ENCODE results near the gene PDE8A.
"Not testable (repeated sequence)": the region's sequence is repeated elsewhere in the genome, so short reads cannot be mapped to it uniquely, and the experiment has no call there.

PDE8A gene

GRCh38 chr15:84961707-84962106, 19.9 kb upstream of the PDE8A start:
- no peak for DNase-seq (ENCODE audit: low read depth in 2 of 2)

- DNase-seq (ENCODE audit: low read depth in 2 of 2), result no peak
These were observed 18.7 kb upstream of the PDE8A start for GRCh38 chr15:84962955-84963354.

DNA sequence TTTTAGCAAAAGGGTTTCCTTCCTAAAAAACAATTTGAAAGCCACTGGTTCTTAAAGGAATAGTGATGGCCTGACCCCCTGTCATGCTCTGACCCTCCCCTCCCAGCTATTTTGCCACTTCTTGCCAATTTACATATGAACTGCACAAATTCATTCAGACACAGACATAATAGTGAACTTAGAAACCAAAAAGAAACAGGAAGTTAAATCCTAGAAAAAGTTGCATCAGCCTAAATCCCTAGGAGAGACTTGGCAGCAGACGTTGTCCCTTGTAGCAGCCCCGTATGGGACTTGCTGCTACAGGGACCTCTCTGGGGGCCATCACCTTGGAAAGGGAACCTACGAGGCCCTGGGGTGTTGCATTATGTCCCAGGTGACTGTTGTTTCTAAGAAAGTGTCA, 14.3 kb upstream of the PDE8A start:
- no peak for DNase-seq (ENCODE audit: low read depth in 2 of 2)

GRCh38 chr15:84968301-84968700, 13.4 kb upstream of the PDE8A start:
- no peak for DNase-seq (ENCODE audit: low read depth in 2 of 2)

DNA sequence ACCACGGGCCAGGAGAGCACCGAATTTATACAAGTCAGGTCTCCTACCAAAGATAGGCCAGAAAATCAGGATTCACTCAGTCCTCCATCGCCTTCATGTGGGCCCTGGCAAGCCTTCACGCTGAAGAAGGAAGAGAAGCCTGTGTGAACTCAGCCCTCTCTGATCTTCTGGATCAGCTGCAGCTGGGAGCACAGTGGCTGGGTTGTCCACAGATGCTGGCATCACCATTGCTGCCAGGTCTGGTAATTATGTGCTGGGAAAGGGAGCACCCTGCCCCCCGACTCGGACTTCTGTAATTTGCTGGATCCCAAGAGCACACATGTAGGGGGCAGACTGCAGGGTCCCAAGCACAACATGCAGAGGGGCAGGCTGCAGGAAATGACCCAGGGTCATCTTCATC, 12.4 kb upstream of the PDE8A start:
- DNase-seq (ENCODE audit: low read depth in 2 of 2), result no peak

DNA sequence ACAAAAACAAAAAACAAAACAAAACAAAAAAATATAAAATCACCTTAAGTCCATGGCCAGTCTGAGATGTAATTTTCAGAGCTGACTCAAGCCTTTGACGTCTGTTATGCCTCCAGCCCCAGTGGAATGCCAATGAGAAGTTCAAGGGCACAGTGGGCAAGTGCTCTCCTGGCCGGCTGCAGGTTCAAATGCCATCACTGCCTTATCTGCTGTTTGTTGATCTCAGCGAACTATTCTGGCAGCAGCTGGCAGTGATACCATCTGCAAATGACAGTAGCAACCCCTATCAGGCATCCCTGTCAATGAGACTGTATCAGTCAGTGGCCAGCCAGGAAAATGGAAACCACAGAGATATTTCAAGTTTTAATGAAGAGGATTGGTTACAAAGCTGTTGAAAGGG, 10.8 kb upstream of the PDE8A start:
- DNase-seq (ENCODE audit: low read depth in 2 of 2), result no peak

DNA sequence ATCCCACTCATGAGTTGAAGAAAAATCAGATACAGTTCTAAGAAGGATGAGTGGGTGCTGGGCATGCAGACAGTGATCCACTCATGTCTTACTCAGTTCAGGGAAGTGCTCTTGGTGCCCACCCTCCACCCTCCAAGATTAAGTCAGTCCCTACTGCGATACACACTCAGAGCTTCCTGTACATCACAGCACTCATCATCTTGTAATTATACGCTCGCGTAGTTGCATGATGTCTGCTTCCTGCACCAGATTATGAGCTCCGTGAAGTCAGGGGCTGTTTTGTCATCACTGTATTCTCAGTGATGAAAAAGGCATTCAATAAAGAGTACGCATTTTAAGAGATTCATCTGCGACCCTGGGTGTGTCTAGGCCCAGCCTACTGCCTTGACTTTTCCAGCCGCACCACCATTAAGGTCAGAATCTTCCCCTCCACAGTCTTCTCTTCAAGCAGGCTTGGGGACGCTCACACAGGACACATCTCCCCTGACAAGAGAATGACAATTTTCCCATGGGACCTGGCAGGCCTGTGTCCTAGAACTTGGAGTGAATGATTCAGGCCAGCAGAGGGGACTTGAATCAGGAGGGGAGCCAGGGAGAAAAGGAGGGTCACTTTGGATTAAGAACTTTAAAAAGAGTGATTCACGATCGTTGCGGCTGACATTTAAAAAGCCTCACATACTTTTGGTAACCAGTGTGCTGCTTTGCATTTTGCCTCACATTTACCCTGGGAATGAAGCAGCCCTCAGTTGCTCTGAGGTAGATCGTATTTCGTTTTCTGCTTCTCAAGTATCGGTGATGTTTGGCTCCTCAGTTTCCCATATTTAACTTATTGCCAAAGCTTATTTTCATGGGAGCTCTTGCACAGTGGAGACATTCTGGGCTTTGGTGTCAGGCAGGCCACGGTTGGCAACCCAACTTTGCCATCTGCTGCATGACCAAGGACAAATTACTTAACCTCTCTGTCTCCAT, 7.9 kb upstream of the PDE8A start:
- no peak for DNase-seq (ENCODE audit: low read depth in 2 of 2)

DNA sequence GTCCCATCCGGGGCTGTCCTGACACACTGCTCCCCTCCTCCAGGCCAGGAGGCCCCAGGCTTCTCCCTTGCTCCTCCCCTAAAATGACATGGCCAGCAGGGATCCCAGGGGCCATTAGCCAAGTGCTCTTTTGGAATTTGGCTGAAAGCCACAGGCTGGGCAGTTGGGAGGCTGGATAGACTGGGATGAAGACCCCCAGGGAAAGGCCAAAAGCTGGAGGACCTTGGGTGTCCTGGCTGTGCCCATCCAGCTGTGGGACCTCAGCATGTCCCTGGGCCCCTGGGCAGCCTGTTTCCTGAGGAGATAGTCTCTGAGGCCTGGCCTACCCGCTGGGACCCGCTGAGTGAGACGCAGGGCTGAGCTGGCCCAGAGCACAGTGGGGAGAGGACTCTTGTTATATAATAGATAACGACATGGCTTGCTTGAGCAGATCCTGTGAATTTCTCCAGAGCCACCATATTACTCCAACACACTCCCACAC, 5.7 kb upstream of the PDE8A start:
- DNase-seq (ENCODE audit: low read depth in 2 of 2), result no peak

DNA sequence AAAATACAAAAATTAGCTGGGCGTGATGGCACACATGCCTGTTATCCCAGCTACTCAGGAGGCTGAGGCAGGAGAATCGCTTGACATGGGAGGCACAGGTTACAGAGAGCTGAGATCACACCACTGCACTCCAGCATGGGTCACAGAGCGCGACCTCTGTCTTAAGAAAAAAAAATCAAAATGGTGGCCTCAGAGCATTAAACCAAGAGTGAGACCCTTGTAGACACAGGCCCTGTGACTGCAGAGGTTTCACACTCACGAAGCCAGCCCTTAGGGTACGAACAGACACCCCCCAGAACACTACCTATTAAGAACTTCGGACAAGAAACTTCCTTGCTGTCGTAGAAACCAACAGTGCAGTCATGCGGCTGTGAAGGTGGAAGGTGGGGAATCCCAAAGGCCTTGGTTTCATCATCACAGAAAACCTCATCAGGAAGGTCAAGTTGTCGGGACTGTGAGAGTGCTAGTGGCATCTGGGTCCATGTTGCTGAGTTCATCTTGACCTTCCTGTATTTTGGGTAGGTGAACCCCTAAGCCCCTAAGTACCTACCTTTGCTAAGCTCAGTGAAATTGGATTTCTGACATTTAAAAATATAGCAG, 4.8 kb upstream of the PDE8A start:
- DNase-seq (ENCODE audit: low read depth in 2 of 2), result no peak

DNA sequence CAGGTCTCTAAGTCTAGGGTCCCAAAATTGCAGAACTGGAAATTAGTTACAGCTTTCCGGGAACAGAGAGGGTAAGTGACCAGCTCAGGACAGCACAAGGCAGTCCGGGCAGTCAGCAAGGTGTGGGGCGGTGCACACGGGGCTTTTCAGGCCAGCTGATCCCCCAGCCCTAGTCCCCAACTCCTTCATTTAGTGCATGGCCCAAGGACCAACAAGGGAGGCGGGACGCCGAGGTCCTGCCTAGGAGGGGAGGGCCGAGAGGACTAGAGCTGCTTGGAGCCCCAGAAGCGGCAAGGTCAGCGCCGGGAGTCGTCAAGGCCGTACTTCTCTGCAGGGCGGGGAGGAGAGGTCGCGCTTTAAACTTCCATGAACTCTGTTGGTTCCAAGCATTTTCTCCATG, 2.0 kb upstream of the PDE8A start:
- no peak for DNase-seq (ENCODE audit: low read depth in 2 of 2)

- peak; percentile 65 to 67 for DNase-seq (ENCODE audit: low read depth in 2 of 2)
These were observed 1.2 kb upstream of the PDE8A start for GRCh38 chr15:84980196-84981053.

GRCh38 chr15:84981054-84981710, 474 bp upstream of the PDE8A start:
- peak; percentile 88 to 90 for DNase-seq (ENCODE audit: low read depth in 2 of 2)

- peak in 1 of 2 donors; percentile 24 for DNase-seq (ENCODE audit: low read depth in 2 of 2)
These were observed 755 bp downstream of the PDE8A start for GRCh38 chr15:84982301-84982920.

GRCh38 chr15:84983294-84983693, 1.6 kb downstream of the PDE8A start:
- no peak for DNase-seq (ENCODE audit: low read depth in 2 of 2)

DNA sequence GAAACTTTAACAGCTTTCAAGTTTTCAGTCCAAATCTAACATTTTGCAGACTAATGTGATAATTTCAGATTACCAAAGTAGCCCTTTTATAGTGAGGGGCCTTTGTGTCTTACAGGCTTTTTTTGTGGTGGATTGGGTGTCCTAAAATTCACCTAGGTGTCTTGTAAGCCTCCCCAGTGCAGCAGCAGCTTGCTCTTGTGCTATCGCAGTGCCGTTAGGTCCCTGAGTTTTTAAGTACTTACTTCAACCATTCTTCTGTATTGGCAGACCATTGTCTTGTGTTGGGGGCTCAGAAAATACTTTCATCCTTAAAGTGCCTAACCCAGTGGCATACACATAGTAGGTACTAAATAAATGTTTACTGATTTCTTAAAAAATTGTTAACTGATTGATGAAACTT, 2.1 kb downstream of the PDE8A start:
- no peak for DNase-seq (ENCODE audit: low read depth in 2 of 2)

DNA sequence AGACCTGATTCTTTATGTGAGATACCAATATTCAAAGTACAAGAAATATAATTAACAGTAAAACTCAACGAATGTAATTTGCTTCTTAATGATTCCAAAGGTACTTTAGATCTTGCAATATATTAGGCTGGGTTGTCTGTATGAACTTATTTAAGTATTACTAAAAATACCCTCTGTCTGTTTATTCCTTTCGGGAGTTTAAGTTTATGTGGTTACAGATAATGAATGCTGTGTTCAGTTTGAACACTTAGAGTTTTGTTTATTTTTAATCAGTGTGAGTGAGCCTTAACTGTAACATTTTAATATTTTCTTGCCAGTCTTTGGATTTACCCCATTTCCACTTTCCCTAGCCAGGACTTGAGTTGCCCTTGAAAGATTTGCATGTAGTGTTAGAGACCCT, 3.5 kb downstream of the PDE8A start:
- DNase-seq (ENCODE audit: low read depth in 2 of 2), result no peak

DNA sequence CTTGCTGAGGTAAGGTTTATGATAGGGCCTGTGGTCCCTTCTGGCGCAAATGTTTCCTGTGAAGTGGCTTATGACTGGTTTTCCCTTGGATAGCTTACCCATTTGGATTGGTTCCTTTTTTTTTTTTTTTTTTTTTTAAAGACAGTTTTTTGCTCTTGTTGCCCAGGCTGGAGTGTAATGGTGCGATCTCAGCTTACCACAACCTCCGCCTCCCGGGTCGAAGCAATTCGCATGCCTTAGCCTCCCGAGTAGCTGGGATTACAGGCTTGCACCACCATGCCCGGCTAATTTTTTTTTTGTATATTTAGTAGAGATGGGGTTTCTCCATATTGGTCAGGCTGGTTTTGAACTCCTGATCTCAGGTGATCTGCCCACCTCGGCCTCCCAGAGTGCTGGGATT, 5.7 kb downstream of the PDE8A start:
- not testable (repeated sequence) for DNase-seq (ENCODE audit: low read depth in 2 of 2)

DNA sequence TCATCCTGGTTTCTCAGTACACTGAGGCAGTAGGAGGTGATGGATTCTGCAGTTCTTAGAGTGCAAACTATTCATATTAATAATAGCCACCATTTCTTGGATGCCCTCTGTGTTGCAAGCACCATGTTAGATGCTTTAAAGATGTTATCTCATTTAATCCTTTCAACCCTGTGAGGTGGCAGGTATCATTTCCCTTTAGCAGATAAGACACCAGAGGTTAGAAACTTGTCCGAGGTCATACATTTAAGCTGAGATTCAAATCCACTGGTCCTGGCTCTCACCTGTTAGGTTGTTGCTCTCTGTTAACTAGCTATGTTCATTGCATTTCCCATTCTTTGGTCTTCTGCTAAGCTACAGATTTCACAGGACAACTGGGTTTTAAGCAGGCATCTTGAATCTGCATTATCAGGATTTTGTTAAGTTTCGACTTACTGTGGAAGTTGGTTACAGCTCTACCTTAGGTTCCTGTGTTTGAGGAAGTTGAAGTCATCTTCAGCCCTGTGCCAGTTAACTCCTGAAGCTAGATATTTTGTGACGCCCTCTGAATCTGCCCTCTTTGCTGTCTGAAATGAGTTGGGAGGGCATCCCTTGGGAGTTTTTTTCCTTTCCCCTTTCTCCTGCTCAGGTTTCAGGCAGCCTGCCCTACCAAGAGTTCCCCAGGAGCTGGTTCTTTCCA, 6.4 kb downstream of the PDE8A start:
- no peak for DNase-seq (ENCODE audit: low read depth in 2 of 2)

DNA sequence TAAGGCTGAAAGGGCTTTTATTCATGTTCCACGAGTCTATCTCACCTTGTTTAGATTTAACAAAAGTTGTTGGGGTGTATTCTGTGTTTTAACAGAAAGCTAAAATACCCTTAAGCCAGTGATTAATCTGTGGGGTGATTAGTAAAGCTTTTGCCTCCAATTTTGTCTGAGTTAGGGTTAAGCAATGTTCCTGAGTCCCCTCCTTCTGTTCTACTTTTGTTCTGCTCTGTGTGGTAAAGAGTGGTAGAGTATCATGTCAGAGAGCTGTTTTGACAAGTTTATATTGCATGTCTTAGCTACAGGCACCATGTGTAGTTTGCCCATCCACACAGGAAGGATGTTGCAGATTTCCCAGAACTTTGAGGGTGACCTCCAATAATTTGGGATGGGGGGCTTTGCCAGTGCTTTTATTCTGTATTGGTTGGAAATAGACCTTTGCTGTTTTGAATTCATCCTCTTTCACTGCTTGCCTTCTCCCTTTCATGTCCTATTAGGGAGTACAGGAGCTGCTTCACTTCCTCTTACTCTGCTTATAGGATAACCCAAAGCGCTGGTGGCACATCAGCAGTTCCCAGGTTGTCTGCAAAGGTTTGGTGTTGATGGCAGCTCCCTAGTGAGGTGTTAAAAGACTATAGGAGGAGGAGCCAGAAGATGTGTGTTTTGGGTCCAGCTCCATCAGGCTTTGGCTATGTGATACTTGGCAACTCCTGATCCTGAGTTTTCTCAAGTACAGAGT, 7.4 kb downstream of the PDE8A start:
- DNase-seq (ENCODE audit: low read depth in 2 of 2), result no peak

DNA sequence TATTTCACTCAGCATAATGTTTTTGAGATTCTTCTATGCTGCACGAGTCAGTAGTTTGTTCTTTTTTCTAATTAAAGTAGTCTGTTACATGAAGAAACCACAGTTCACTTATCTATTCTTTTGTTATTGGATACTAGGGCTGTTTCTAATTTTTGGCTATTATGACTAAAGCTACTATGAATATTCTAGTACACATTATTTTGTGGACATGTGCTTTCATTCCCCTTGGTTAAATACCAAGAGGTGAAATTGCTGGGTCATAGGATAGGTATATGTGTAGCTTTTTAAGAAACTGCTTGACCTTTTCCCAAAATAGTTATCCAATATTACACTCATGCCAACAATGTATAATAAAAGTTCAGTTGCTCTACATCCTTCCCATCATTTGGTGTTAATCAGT, 8.9 kb downstream of the PDE8A start:
- no peak for DNase-seq (ENCODE audit: low read depth in 2 of 2)

All from stimulated activated CD4-positive, alpha-beta T cell treated with anti-CD3 and anti-CD28 coated beads, Interleukin-1b, Interleukin-23, amount 100 ng/mL, for 1 hour (primary cell).